ENCODE measurements around the gene GFER.
A peak's percentile ranks its signal among the peaks of the same experiment; 100 is the strongest.

The GFER gene

DNA sequence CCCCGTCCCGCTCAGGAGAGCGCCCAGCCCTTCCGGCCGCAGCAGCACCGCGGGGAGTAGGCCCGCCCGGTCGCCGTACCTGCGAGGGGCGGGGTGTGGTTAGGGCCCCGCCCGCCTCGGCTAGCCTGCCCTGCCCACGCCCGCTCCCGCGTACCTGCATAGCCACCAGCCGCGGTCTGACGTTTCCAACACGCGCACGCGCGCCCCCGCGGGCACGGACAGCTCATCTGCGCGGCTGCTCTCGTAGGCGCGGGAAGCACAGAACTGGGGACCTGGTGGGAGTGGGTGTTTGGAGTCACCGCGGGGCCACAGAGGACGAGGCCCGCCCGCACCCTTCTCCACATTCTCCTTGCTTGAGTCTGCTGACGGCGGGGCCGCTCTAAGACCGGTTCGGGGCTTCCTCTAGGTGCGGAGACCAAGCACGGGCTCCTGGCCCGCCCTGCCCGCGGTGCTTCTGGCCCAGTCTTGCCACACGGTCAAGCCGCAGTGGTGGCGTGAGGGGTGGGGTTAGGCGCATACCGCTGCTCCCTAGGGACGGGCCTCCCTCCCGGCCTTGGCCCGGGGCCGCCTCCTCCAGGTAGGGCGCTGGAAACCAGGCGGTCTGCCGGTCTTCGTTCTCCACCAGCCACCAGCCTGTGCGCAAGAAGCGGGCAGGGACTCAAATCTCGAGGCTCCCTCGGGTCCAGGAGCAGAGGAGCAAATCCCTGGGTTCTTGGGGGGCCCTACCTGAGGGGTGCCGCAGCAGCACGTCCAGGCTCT, 4.5 kb upstream of the GFER start:
- H2AK5ac ChIP-seq (ENCODE audit: low read depth, low read length), result peak overlapping the region; percentile 75
- peak overlapping the region; percentile 70 for H3K18ac ChIP-seq (ENCODE audit: low read length)
- no peak for DNase-seq (ENCODE audit: low spot score)
- peak overlapping the region; percentile 94 for H3K14ac ChIP-seq (ENCODE audit: low read length)
- no peak overlapping the region for H3K27ac ChIP-seq (replicated peaks; ENCODE audit: low read length)
- H2BK15ac ChIP-seq (ENCODE audit: low read length), result peak overlapping the region; percentile 85
- H2BK120ac ChIP-seq (ENCODE audit: low read depth, low read length), result peak overlapping the region; percentile 94
- H3K4me1 ChIP-seq (ENCODE audit: control insufficient read depth in 2 of 2, insufficient read depth in 1 of 2, low read depth in 1 of 2, low read length in 2 of 2), result peaks cover 10 to 24% of the 10 kb centered on the region in 2 donors
- H2AFZ ChIP-seq (ENCODE audit: low read length), result no peak overlapping the region
- H3K27me3 ChIP-seq (ENCODE audit: control insufficient read depth in 3 of 3, insufficient read depth in 3 of 3, low read depth in 1 of 3, low read length in 3 of 3), result peaks cover 0 to 50% (median 18%) of the 10 kb centered on the region in 3 experiments
- H2BK12ac ChIP-seq (ENCODE audit: low read length), result peak overlapping the region; percentile 16
- H4K8ac ChIP-seq (ENCODE audit: low read depth, low read length), result no peak overlapping the region
- H3K4me3 ChIP-seq (ENCODE audit: low read length in 2 of 2), result peak overlapping the region in 1 of 2 donors; percentile 56
- peaks cover 31 to 43% of the 10 kb centered on the region in 2 donors for H3K36me3 ChIP-seq (replicated peaks in 1 of 2; ENCODE audit: control insufficient read depth in 2 of 2, insufficient read depth in 2 of 2, low read length in 2 of 2)
- peaks cover 10% of the 10 kb centered on the region for H3K79me1 ChIP-seq (ENCODE audit: low read depth, low read length)
- H3K4me2 ChIP-seq (ENCODE audit: insufficient read depth, low read length, poor library complexity, severe bottlenecking), result peak overlapping the region; percentile 23
- peak overlapping the region; percentile 66 for H2BK5ac ChIP-seq (ENCODE audit: low read length)
- no peak overlapping the region for H4K91ac ChIP-seq (ENCODE audit: low read depth, low read length, poor library complexity)
- H3K9ac ChIP-seq (ENCODE audit: low read depth, low read length, poor library complexity), result peak overlapping the region; percentile 60
- H3K9me3 ChIP-seq (replicated peaks in 1 of 2; ENCODE audit: control insufficient read depth in 2 of 2, insufficient read depth in 1 of 2, low read depth in 1 of 2, low read length in 2 of 2), result no peaks in the 10 kb centered on the region
- H3K23ac ChIP-seq (ENCODE audit: low read depth, low read length, poor library complexity), result peak overlapping the region; percentile 99
- no CpG with 5 or more reads among the region's 70 CpGs for WGBS, 2 donors (ENCODE audit: extremely low coverage in 2 of 2, insufficient read length in 2 of 2, insufficient replicate concordance in 1 of 2)
- no peak overlapping the region for H3K4ac ChIP-seq (ENCODE audit: low read length)

GRCh38 chr16:1980030-1980769, 3.8 kb upstream of the GFER start:
- Histone ChIP-seq H3K27ac (replicated peaks; ENCODE audit: low read length) (no peak overlapping the region), H2BK5ac (ENCODE audit: low read length) (peak overlapping the region; percentile 66), H4K8ac (ENCODE audit: low read depth, low read length) (peak overlapping the region; percentile 65), H2BK15ac (ENCODE audit: low read length) (peak overlapping the region; percentile 85), H3K18ac (ENCODE audit: low read length) (peak overlapping the region; percentile 70), H3K4ac (ENCODE audit: low read length) (peak overlapping the region; percentile 76), H3K36me3 (replicated peaks in 1 of 2; ENCODE audit: control insufficient read depth in 2 of 2, insufficient read depth in 2 of 2, low read length in 2 of 2) (peaks cover 26 to 38% of the 10 kb centered on the region in 2 donors), H2AK5ac (ENCODE audit: low read depth, low read length) (peak overlapping the region; percentile 84), H3K27me3 (ENCODE audit: control insufficient read depth in 3 of 3, insufficient read depth in 3 of 3, low read depth in 1 of 3, low read length in 3 of 3) (peaks cover 0 to 50% (median 18%) of the 10 kb centered on the region in 3 experiments), H3K14ac (ENCODE audit: low read length) (peak overlapping the region; percentile 56), H3K9me3 (replicated peaks in 1 of 2; ENCODE audit: control insufficient read depth in 2 of 2, insufficient read depth in 1 of 2, low read depth in 1 of 2, low read length in 2 of 2) (no peaks in the 10 kb centered on the region), H3K9ac (ENCODE audit: low read depth, low read length, poor library complexity) (peak overlapping the region; percentile 60), H2BK120ac (ENCODE audit: low read depth, low read length) (peak overlapping the region; percentile 94), H3K79me1 (ENCODE audit: low read depth, low read length) (peaks cover 10% of the 10 kb centered on the region), H2AFZ (ENCODE audit: low read length) (no peak overlapping the region), H2BK12ac (ENCODE audit: low read length) (peak overlapping the region; percentile 73), H3K23ac (ENCODE audit: low read depth, low read length, poor library complexity) (peak overlapping the region; percentile 99), H4K91ac (ENCODE audit: low read depth, low read length, poor library complexity) (no peak overlapping the region), H3K4me2 (ENCODE audit: insufficient read depth, low read length, poor library complexity, severe bottlenecking) (peak overlapping the region; percentile 18), H3K4me1 (ENCODE audit: control insufficient read depth in 2 of 2, insufficient read depth in 1 of 2, low read depth in 1 of 2, low read length in 2 of 2) (peaks cover 14 to 29% of the 10 kb centered on the region in 2 donors), H3K4me3 (ENCODE audit: low read length in 2 of 2) (peak overlapping the region in 1 of 2 donors; percentile 56)
- no peak for DNase-seq (ENCODE audit: low spot score)
- no CpG with 5 or more reads among the region's 53 CpGs for WGBS, 2 donors (ENCODE audit: extremely low coverage in 2 of 2, insufficient read length in 2 of 2, insufficient replicate concordance in 1 of 2)

GRCh38 chr16:1980770-1981087, 3.3 kb upstream of the GFER start:
- no CpG with 5 or more reads among the region's 16 CpGs for WGBS, 2 donors (ENCODE audit: extremely low coverage in 2 of 2, insufficient read length in 2 of 2, insufficient replicate concordance in 1 of 2)
- no peak overlapping the region for H3K4me3 ChIP-seq (ENCODE audit: low read length in 2 of 2)
- no peak overlapping the region for H4K91ac ChIP-seq (ENCODE audit: low read depth, low read length, poor library complexity)
- H2BK12ac ChIP-seq (ENCODE audit: low read length), result peak overlapping the region; percentile 73
- DNase-seq (ENCODE audit: low spot score), result no peak
- no peak overlapping the region for H3K9ac ChIP-seq (ENCODE audit: low read depth, low read length, poor library complexity)
- no peak overlapping the region for H3K4me2 ChIP-seq (ENCODE audit: insufficient read depth, low read length, poor library complexity, severe bottlenecking)
- peak overlapping the region; percentile 49 for H2BK15ac ChIP-seq (ENCODE audit: low read length)
- H3K36me3 ChIP-seq (replicated peaks in 1 of 2; ENCODE audit: control insufficient read depth in 2 of 2, insufficient read depth in 2 of 2, low read length in 2 of 2), result peaks cover 25 to 38% of the 10 kb centered on the region in 2 donors
- H2BK5ac ChIP-seq (ENCODE audit: low read length), result no peak overlapping the region
- H3K18ac ChIP-seq (ENCODE audit: low read length), result no peak overlapping the region
- no peak overlapping the region for H3K14ac ChIP-seq (ENCODE audit: low read length)
- H3K79me1 ChIP-seq (ENCODE audit: low read depth, low read length), result peaks cover 11% of the 10 kb centered on the region
- no peak overlapping the region for H3K27ac ChIP-seq (replicated peaks; ENCODE audit: low read length)
- peak overlapping the region; percentile 76 for H3K4ac ChIP-seq (ENCODE audit: low read length)
- H2BK120ac ChIP-seq (ENCODE audit: low read depth, low read length), result no peak overlapping the region
- peaks cover 0 to 50% (median 18%) of the 10 kb centered on the region in 3 experiments for H3K27me3 ChIP-seq (ENCODE audit: control insufficient read depth in 3 of 3, insufficient read depth in 3 of 3, low read depth in 1 of 3, low read length in 3 of 3)
- no peaks in the 10 kb centered on the region for H3K9me3 ChIP-seq (replicated peaks in 1 of 2; ENCODE audit: control insufficient read depth in 2 of 2, insufficient read depth in 1 of 2, low read depth in 1 of 2, low read length in 2 of 2)
- peak overlapping the region; percentile 99 for H3K23ac ChIP-seq (ENCODE audit: low read depth, low read length, poor library complexity)
- H4K8ac ChIP-seq (ENCODE audit: low read depth, low read length), result no peak overlapping the region
- peaks cover 17 to 31% of the 10 kb centered on the region in 2 donors for H3K4me1 ChIP-seq (ENCODE audit: control insufficient read depth in 2 of 2, insufficient read depth in 1 of 2, low read depth in 1 of 2, low read length in 2 of 2)
- peak overlapping the region; percentile 84 for H2AK5ac ChIP-seq (ENCODE audit: low read depth, low read length)
- H2AFZ ChIP-seq (ENCODE audit: low read length), result no peak overlapping the region

- Histone ChIP-seq H4K91ac (ENCODE audit: low read depth, low read length, poor library complexity) (no peak within 1 kb of the TSS), H2BK5ac (ENCODE audit: low read length) (peak within 1 kb of the TSS; percentile 66), H3K36me3 (replicated peaks in 1 of 2; ENCODE audit: control insufficient read depth in 2 of 2, insufficient read depth in 2 of 2, low read length in 2 of 2) (peaks cover 25 to 38% of the 10 kb centered on the region in 2 donors), H2BK120ac (ENCODE audit: low read depth, low read length) (no peak within 1 kb of the TSS), H3K4me1 (ENCODE audit: control insufficient read depth in 2 of 2, insufficient read depth in 1 of 2, low read depth in 1 of 2, low read length in 2 of 2) (peaks cover 17 to 31% of the 10 kb centered on the region in 2 donors), H2AK5ac (ENCODE audit: low read depth, low read length) (peak within 1 kb of the TSS; percentile 84), H3K9ac (ENCODE audit: low read depth, low read length, poor library complexity) (peak within 1 kb of the TSS; percentile 44), H4K8ac (ENCODE audit: low read depth, low read length) (peak within 1 kb of the TSS; percentile 65), H3K9me3 (replicated peaks in 1 of 2; ENCODE audit: control insufficient read depth in 2 of 2, insufficient read depth in 1 of 2, low read depth in 1 of 2, low read length in 2 of 2) (no peaks in the 10 kb centered on the region), H3K4me3 (ENCODE audit: low read length in 2 of 2) (no peak within 1 kb of the TSS), H3K27ac (replicated peaks; ENCODE audit: low read length) (no peak within 1 kb of the TSS), H3K4me2 (ENCODE audit: insufficient read depth, low read length, poor library complexity, severe bottlenecking) (no peak within 1 kb of the TSS), H3K23ac (ENCODE audit: low read depth, low read length, poor library complexity) (peak within 1 kb of the TSS; percentile 99), H3K18ac (ENCODE audit: low read length) (peak within 1 kb of the TSS; percentile 70), H2BK15ac (ENCODE audit: low read length) (peak within 1 kb of the TSS; percentile 49), H3K27me3 (ENCODE audit: control insufficient read depth in 3 of 3, insufficient read depth in 3 of 3, low read depth in 1 of 3, low read length in 3 of 3) (peaks cover 0 to 50% (median 18%) of the 10 kb centered on the region in 3 experiments), H3K14ac (ENCODE audit: low read length) (no peak within 1 kb of the TSS), H3K4ac (ENCODE audit: low read length) (peak within 1 kb of the TSS; percentile 76), H2BK12ac (ENCODE audit: low read length) (peak within 1 kb of the TSS; percentile 73), H2AFZ (ENCODE audit: low read length) (no peak within 1 kb of the TSS), H3K79me1 (ENCODE audit: low read depth, low read length) (peaks cover 11% of the 10 kb centered on the region)
- DNase-seq (ENCODE audit: low spot score), result no peak
- no CpG with 5 or more reads among the region's 6 CpGs for WGBS, 2 donors (ENCODE audit: extremely low coverage in 2 of 2, insufficient read length in 2 of 2, insufficient replicate concordance in 1 of 2)
These were observed 2.6 kb upstream of the GFER start, which contains the start of gene NOXO1 for GRCh38 chr16:1981398-1981836. NOXO1 (minus strand) TSS chr16:1981469; CDS start chr16:1981179, 290 bp downstream.

Measured in neuronal stem cell (in vitro differentiated cells).